IPS-18a (cell line): Measurements from ENCODE around the gene ERN1.

Experiments used
- H3K27ac ChIP-seq: one replicate; pipeline ENCODE4 v1.5.1; 2013; ENCODE audit warnings: low read length
- H3K27me3 ChIP-seq: one replicate; pipeline ENCODE4 v1.6.1; 2013; ENCODE audit warnings: mild to moderate bottlenecking, low read length; ENCODE audit not compliant: control insufficient read depth, insufficient read depth
- H3K36me3 ChIP-seq: one replicate; pipeline ENCODE4 v1.6.1; 2013; ENCODE audit warnings: low read depth, low read length; ENCODE audit not compliant: control insufficient read depth
- H3K4me1 ChIP-seq: one replicate; pipeline ENCODE4 v1.6.1; 2013; ENCODE audit warnings: low read depth, low read length; ENCODE audit not compliant: control insufficient read depth
- H3K4me3 ChIP-seq: one replicate; pipeline ENCODE4 v1.5.1; 2013; ENCODE audit warnings: low read length
- H3K9ac ChIP-seq: one replicate; pipeline ENCODE4 v1.6.1; 2013; ENCODE audit warnings: mild to moderate bottlenecking, low read length, moderate library complexity
- H3K9me3 ChIP-seq: one replicate; pipeline ENCODE4 v1.6.1; 2013; ENCODE audit warnings: low read depth, low read length; ENCODE audit not compliant: control insufficient read depth

ERN1 gene

GRCh38 chr17:64115822-64116534, 14.0 kb downstream of the ERN1 start:
- Histone ChIP-seq H3K36me3 (no peaks in the 10 kb centered on the region), H3K9me3 (no peaks in the 10 kb centered on the region), H3K4me3 (no peak overlapping the region), H3K27ac (no peak overlapping the region), H3K4me1 (no peaks in the 10 kb centered on the region), H3K9ac (no peak overlapping the region), H3K27me3 (no peaks in the 10 kb centered on the region)

GRCh38 chr17:64115043-64115698, 14.8 kb downstream of the ERN1 start:
- Histone ChIP-seq H3K4me3 (no peak overlapping the region), H3K4me1 (peaks cover 1% of the 10 kb centered on the region), H3K9me3 (no peaks in the 10 kb centered on the region), H3K27me3 (no peaks in the 10 kb centered on the region), H3K36me3 (no peaks in the 10 kb centered on the region), H3K9ac (no peak overlapping the region), H3K27ac (no peak overlapping the region)

- no peaks in the 10 kb centered on the region for H3K9me3 ChIP-seq
- no peak overlapping the region for H3K4me3 ChIP-seq
- H3K36me3 ChIP-seq: no peaks in the 10 kb centered on the region
- H3K4me1 ChIP-seq: peaks cover 2% of the 10 kb centered on the region
- H3K9ac ChIP-seq: no peak overlapping the region
- no peaks in the 10 kb centered on the region for H3K27me3 ChIP-seq
- no peak overlapping the region for H3K27ac ChIP-seq
Measured at GRCh38 chr17:64113006-64113405, 16.9 kb downstream of the ERN1 start.

GRCh38 chr17:64111831-64112230, 18.1 kb downstream of the ERN1 start:
- Histone ChIP-seq H3K9me3 (no peaks in the 10 kb centered on the region), H3K27me3 (no peaks in the 10 kb centered on the region), H3K27ac (no peak overlapping the region), H3K9ac (no peak overlapping the region), H3K4me1 (peaks cover 2% of the 10 kb centered on the region), H3K36me3 (no peaks in the 10 kb centered on the region), H3K4me3 (no peak overlapping the region)

GRCh38 chr17:64110379-64111152, 19.4 kb downstream of the ERN1 start:
- Histone ChIP-seq H3K4me1 (peaks cover 2% of the 10 kb centered on the region), H3K27ac (no peak overlapping the region), H3K4me3 (no peak overlapping the region), H3K9me3 (no peaks in the 10 kb centered on the region), H3K36me3 (no peaks in the 10 kb centered on the region), H3K27me3 (no peaks in the 10 kb centered on the region), H3K9ac (no peak overlapping the region)

GRCh38 chr17:64109400-64109799, 20.5 kb downstream of the ERN1 start:
- H3K36me3 ChIP-seq: no peaks in the 10 kb centered on the region
- no peaks in the 10 kb centered on the region for H3K9me3 ChIP-seq
- H3K4me3 ChIP-seq: no peak overlapping the region
- peaks cover 2% of the 10 kb centered on the region for H3K4me1 ChIP-seq
- H3K27ac ChIP-seq: no peak overlapping the region
- no peaks in the 10 kb centered on the region for H3K27me3 ChIP-seq
- no peak overlapping the region for H3K9ac ChIP-seq

- Histone ChIP-seq H3K4me3 (no peak overlapping the region), H3K27me3 (no peaks in the 10 kb centered on the region), H3K27ac (no peak overlapping the region), H3K9me3 (no peaks in the 10 kb centered on the region), H3K9ac (no peak overlapping the region), H3K36me3 (no peaks in the 10 kb centered on the region), H3K4me1 (peaks cover 2% of the 10 kb centered on the region)
Measured at GRCh38 chr17:64107500-64108236, 22.3 kb downstream of the ERN1 start.

GRCh38 chr17:64106918-64107317, 23.0 kb downstream of the ERN1 start:
- Histone ChIP-seq H3K4me3 (no peak overlapping the region), H3K27ac (no peak overlapping the region), H3K27me3 (no peaks in the 10 kb centered on the region), H3K9ac (no peak overlapping the region), H3K4me1 (peaks cover 2% of the 10 kb centered on the region), H3K9me3 (no peaks in the 10 kb centered on the region), H3K36me3 (no peaks in the 10 kb centered on the region)

GRCh38 chr17:64103391-64104364, 26.3 kb downstream of the ERN1 start:
- no peaks in the 10 kb centered on the region for H3K36me3 ChIP-seq
- H3K9ac ChIP-seq: no peak overlapping the region
- no peaks in the 10 kb centered on the region for H3K4me1 ChIP-seq
- H3K27ac ChIP-seq: no peak overlapping the region
- no peak overlapping the region for H3K4me3 ChIP-seq
- no peaks in the 10 kb centered on the region for H3K27me3 ChIP-seq
- H3K9me3 ChIP-seq: no peaks in the 10 kb centered on the region

GRCh38 chr17:64102627-64103390, 27.1 kb downstream of the ERN1 start:
- Histone ChIP-seq H3K36me3 (no peaks in the 10 kb centered on the region), H3K9me3 (no peaks in the 10 kb centered on the region), H3K27me3 (no peaks in the 10 kb centered on the region), H3K9ac (no peak overlapping the region), H3K4me3 (no peak overlapping the region), H3K27ac (no peak overlapping the region), H3K4me1 (no peaks in the 10 kb centered on the region)
